H9 (cell line): ENCODE data around the gene STIM2. TPM values are rescaled to one million over a fixed set of nuclear protein-coding genes. Genes with fewer than 3 reads are reported as not detected.

Experiments
- DNase-seq: peaks from one replicate; pipeline ENCODE4 v3.0.0-alpha.2; 2017
- H2AFZ ChIP-seq: one replicate; pipeline ENCODE4 v1.6.1; 2013; ENCODE audit warnings: mild to moderate bottlenecking, low read length, control low read depth, moderate library complexity
- H2AK5ac ChIP-seq: 2 replicates; pipeline ENCODE4 v1.6.1; 2013; ENCODE audit warnings: low read length, control low read depth, mixed read lengths; ENCODE audit not compliant: insufficient read length
- H2BK120ac ChIP-seq: one replicate; pipeline ENCODE4 v1.6.1; 2013; ENCODE audit warnings: low read depth, mild to moderate bottlenecking, low read length, control low read depth, inconsistent platforms; ENCODE audit not compliant: poor library complexity, severe bottlenecking
- H2BK12ac ChIP-seq: 2 replicates; pipeline ENCODE4 v1.6.1; 2013; ENCODE audit warnings: low read length, control low read depth, mixed read lengths, low read depth; ENCODE audit not compliant: insufficient read length
- H2BK15ac ChIP-seq: 2 replicates; pipeline ENCODE4 v1.6.1; 2013; ENCODE audit warnings: low read depth, low read length, control low read depth
- H2BK20ac ChIP-seq: one replicate; pipeline ENCODE4 v1.6.1; 2013; ENCODE audit warnings: low read depth, mild to moderate bottlenecking, low read length, control low read depth, inconsistent platforms; ENCODE audit not compliant: poor library complexity, severe bottlenecking
- H2BK5ac ChIP-seq: 2 replicates; pipeline ENCODE4 v1.6.1; 2013; ENCODE audit warnings: low read length, control low read depth, mixed read lengths; ENCODE audit not compliant: insufficient read length
- H3K14ac ChIP-seq: 2 replicates; pipeline ENCODE4 v1.6.1; 2013; ENCODE audit warnings: low read length, control low read depth; ENCODE audit not compliant: insufficient read depth
- H3K18ac ChIP-seq: 2 replicates; pipeline ENCODE4 v1.6.1; 2013; ENCODE audit warnings: low read depth, mild to moderate bottlenecking, mixed read lengths, low read length, control low read depth; ENCODE audit not compliant: insufficient read length
- H3K23ac ChIP-seq: 2 replicates; pipeline ENCODE4 v1.6.1; 2013; ENCODE audit warnings: low read length, control low read depth, mixed read lengths, low read depth; ENCODE audit not compliant: insufficient read length
- H3K23me2 ChIP-seq: 2 replicates; pipeline ENCODE4 v1.6.1; 2013; ENCODE audit warnings: low read depth, mild to moderate bottlenecking, mixed read lengths, low read length, control low read depth; ENCODE audit not compliant: insufficient read length, poor library complexity, severe bottlenecking
- H3K27ac ChIP-seq: 2 replicates; pipeline ENCODE4 v1.5.1; 2013; ENCODE audit warnings: low read length, control low read depth, mixed read lengths, low read depth; ENCODE audit not compliant: insufficient read length
- H3K27me3 ChIP-seq: 2 replicates; pipeline ENCODE4 v1.6.1; 2013; ENCODE audit warnings: low read length, control low read depth, inconsistent platforms; ENCODE audit not compliant: insufficient read depth
- H3K4ac ChIP-seq: 2 replicates; pipeline ENCODE4 v1.6.1; 2013; ENCODE audit warnings: low read depth, mild to moderate bottlenecking, control low read depth, inconsistent platforms, low read length, moderate library complexity
- H3K4me1 ChIP-seq: 2 replicates; pipeline ENCODE4 v1.6.1; 2013; ENCODE audit warnings: low read length, control low read depth, inconsistent platforms; ENCODE audit not compliant: insufficient read depth
- H3K4me2 ChIP-seq: 2 replicates; pipeline ENCODE4 v1.6.1; 2013; ENCODE audit warnings: low read length, control low read depth, mixed read lengths; ENCODE audit not compliant: insufficient read length, insufficient read depth
- H3K56ac ChIP-seq: 2 replicates; pipeline ENCODE4 v1.6.1; 2013; ENCODE audit warnings: low read depth, mild to moderate bottlenecking, mixed read lengths, low read length, control low read depth; ENCODE audit not compliant: insufficient read length
- H3K79me1 ChIP-seq: 2 replicates; pipeline ENCODE4 v1.6.1; 2013; ENCODE audit warnings: low read depth, mild to moderate bottlenecking, moderate library complexity, low read length, control low read depth, inconsistent platforms; ENCODE audit not compliant: insufficient read depth, poor library complexity, severe bottlenecking
- H3K79me2 ChIP-seq: 2 replicates; pipeline ENCODE4 v1.6.1; 2013; ENCODE audit warnings: low read length, control low read depth, inconsistent platforms; ENCODE audit not compliant: insufficient read depth
- H3K9ac ChIP-seq: 2 replicates; pipeline ENCODE4 v1.6.1; 2013; ENCODE audit warnings: low read length, control low read depth, mixed read lengths; ENCODE audit not compliant: insufficient read length; ENCODE audit errors: extremely low read depth
- H3K9me3 ChIP-seq: one replicate; pipeline ENCODE4 v1.6.1; 2013; ENCODE audit warnings: low read depth, low read length, inconsistent platforms; ENCODE audit not compliant: control insufficient read depth
- H3T11ph ChIP-seq: one replicate; pipeline ENCODE4 v1.6.1; 2013; ENCODE audit warnings: mild to moderate bottlenecking, low read length, control low read depth, inconsistent platforms
- H4K20me1 ChIP-seq: one replicate; pipeline ENCODE4 v1.6.1; 2013; ENCODE audit not compliant: control insufficient read depth, insufficient read length, insufficient read depth
- H4K5ac ChIP-seq: 2 replicates; pipeline ENCODE4 v1.6.1; 2013; ENCODE audit warnings: low read depth, mild to moderate bottlenecking, mixed read lengths, low read length, control low read depth; ENCODE audit not compliant: insufficient read length
- H4K8ac ChIP-seq: replicated peaks from 2 replicates; pipeline ENCODE4 v1.6.1; 2013; ENCODE audit warnings: low read length, control low read depth, mixed read lengths, low read depth; ENCODE audit not compliant: insufficient read length
- H4K91ac ChIP-seq: 2 replicates; pipeline ENCODE4 v1.6.1; 2013; ENCODE audit warnings: low read depth, mild to moderate bottlenecking, moderate library complexity, mixed read lengths, low read length, control low read depth; ENCODE audit not compliant: insufficient read length
- H3K27ac Mint-ChIP-seq, 3 experiments: 2 replicates in 2 of 3; 3 replicates in 1 of 3; pipeline ENCODE4 v1.8.0; 2020 to 2021; ENCODE audit warnings: mixed read lengths in 3 of 3, mild to moderate bottlenecking in 1 of 3, moderate library complexity in 1 of 3
- H3K27me3 Mint-ChIP-seq: 2 replicates; pipeline ENCODE4 v1.8.0; 2021; ENCODE audit warnings: low read depth, mild to moderate bottlenecking, moderate library complexity, mixed read lengths
- H3K36me3 Mint-ChIP-seq, 3 experiments: 2 replicates in 2 of 3; 3 replicates in 1 of 3; pipeline ENCODE4 v1.8.0; 2020 to 2021; ENCODE audit warnings: low read depth in 3 of 3, mixed read lengths in 3 of 3; ENCODE audit not compliant: insufficient read depth in 1 of 3
- H3K4me1 Mint-ChIP-seq, 2 experiments: 2 replicates each; pipeline ENCODE4 v1.8.0; 2020; ENCODE audit warnings: mixed read lengths in 2 of 2
- H3K4me3 Mint-ChIP-seq, 2 experiments: 2 replicates in 1 of 2; 3 replicates in 1 of 2; pipeline ENCODE4 v1.8.0; 2020 to 2021; ENCODE audit warnings: mild to moderate bottlenecking in 2 of 2, mixed read lengths in 2 of 2, moderate library complexity in 1 of 2
- H3K9me3 Mint-ChIP-seq, 2 experiments: 2 replicates in 1 of 2; 3 replicates in 1 of 2; pipeline ENCODE4 v1.8.0; 2020; ENCODE audit warnings: mild to moderate bottlenecking in 2 of 2, mixed read lengths in 2 of 2, moderate library complexity in 1 of 2
- CTCF ChIP-seq: fragments of 200-600 bp; sonication (generic); conservative IDR thresholded peaks from 3 replicates; pipeline ENCODE4 v1.8.0; 2021; ENCODE audit warnings: antibody characterized with exemption, mild to moderate bottlenecking
- WGBS: extraction: QIAGEN DNeasy Blood & Tissue Kit; methylation state at CpG from one replicate; pipeline ENCODE4 v1.1.7; 2013; ENCODE audit warnings: missing lambda C conversion rate, low lambda C conversion rate, mixed read lengths; ENCODE audit not compliant: insufficient read length; ENCODE audit errors: extremely low coverage; 5-methylcytosine and 5-hydroxymethylcytosine counted together
- total RNA-seq: library from RNA; stranded (reverse); gene quantifications from 2 replicates; pipeline ENCODE4 v1.2.1, GENCODE V29; 2021

STIM2 gene
- total RNA-seq, 1 experiment from 2014 or later: 26.2 TPM

GRCh38 chr4:26877961-26878360 is 17.3 kb downstream of the STIM2 start:
- H3K23me2 ChIP-seq: no peaks in the 10 kb centered on the region
- H3K56ac ChIP-seq: no peak overlapping the region
- H3K9ac ChIP-seq: no peak overlapping the region
- H3K27me3 ChIP-seq: no peaks in the 10 kb centered on the region
- no peaks in the 10 kb centered on the region for H3K79me1 ChIP-seq
- H3K27ac Mint-ChIP-seq: no peak overlapping the region
- no peaks in the 10 kb centered on the region for H3K9me3 ChIP-seq
- no peak overlapping the region for H3K18ac ChIP-seq
- H2AK5ac ChIP-seq: no peak overlapping the region
- no peaks in the 10 kb centered on the region for H3K27me3 Mint-ChIP-seq
- no peak overlapping the region for H2BK120ac ChIP-seq
- peaks cover 0 to 4% of the 10 kb centered on the region in 2 experiments; a peak in 1 of 4 replicates for H3K4me1 Mint-ChIP-seq
- H2AFZ ChIP-seq: no peak overlapping the region
- H3K79me2 ChIP-seq: no peaks in the 10 kb centered on the region; the same call in 1 of the 2 replicates
- WGBS: no CpG with 5 or more reads among the region's 3 CpGs
- peaks cover 0 to 9% (median 5%) of the 10 kb centered on the region in 3 experiments; a peak in 3 of 7 replicates for H3K36me3 Mint-ChIP-seq
- H3K9me3 Mint-ChIP-seq: peaks cover 0 to 6% of the 10 kb centered on the region in 2 experiments; a peak in 3 of 5 replicates
- H4K20me1 ChIP-seq: no peaks in the 10 kb centered on the region
- no peak overlapping the region for H2BK15ac ChIP-seq
- no peak overlapping the region for H2BK12ac ChIP-seq
- H4K91ac ChIP-seq: no peak overlapping the region
- no peak overlapping the region for H3T11ph ChIP-seq
- H2BK20ac ChIP-seq: no peak overlapping the region
- H2BK5ac ChIP-seq: no peak overlapping the region
- no peak overlapping the region for H3K4me2 ChIP-seq
- no peak for DNase-seq
- H3K14ac ChIP-seq: no peak overlapping the region
- no peak overlapping the region for H4K8ac ChIP-seq
- H3K23ac ChIP-seq: no peak overlapping the region
- no peak overlapping the region for H4K5ac ChIP-seq
- H3K4me1 ChIP-seq: no peaks in the 10 kb centered on the region
- H3K4ac ChIP-seq: no peak overlapping the region
- no peak overlapping the region for H3K4me3 Mint-ChIP-seq
- TF ChIP-seq CTCF: no peak
- no peak overlapping the region for H3K27ac ChIP-seq
